H1 (cell line): Measurements from ENCODE around the gene PDGFB. TPM values are rescaled to one million over a fixed set of nuclear protein-coding genes. Genes with fewer than 3 reads are reported as not detected.
A peak's percentile ranks its signal among the peaks of the same experiment; 100 is the strongest.

ENCODE experiments used
- CTCF ChIA-PET: fragments of 300-600 bp; sonication (Branson Sonifier 250); formaldehyde crosslinking; loops from one replicate; lab custom pipeline; 2021; ENCODE audit not compliant: partially characterized antibody; lab: Charles Lee
- POLR2A ChIA-PET: fragments of 300-600 bp; sonication (Branson Sonifier 250); formaldehyde crosslinking; loops from one replicate; lab custom pipeline; 2021; ENCODE audit warnings: inconsistent platforms; ENCODE audit not compliant: partially characterized antibody; lab: Charles Lee
- DNase-seq, 2 experiments: peaks; one replicate each; pipeline versions ENCODE4 v3.0.0 to v3.0.0-alpha.2; 2010 to 2022; ENCODE audit warnings: low spot score in 2 of 2, low read depth in 1 of 2, mixed read lengths in 1 of 2
- FAIRE-seq: peaks from 2 replicates; lab custom pipeline; 2011; peaks lifted over from hg19 to GRCh38; lab: Jason Lieb, UNC
- H2AFZ ChIP-seq: 2 replicates; pipeline ENCODE4 v1.8.1; 2012; ENCODE audit warnings: low read length, inconsistent platforms
- H2AK5ac ChIP-seq: 2 replicates; pipeline ENCODE4 v1.6.1; 2013; ENCODE audit warnings: low read depth, low read length
- H2BK120ac ChIP-seq: replicated peaks from 2 replicates; pipeline ENCODE3; 2013; ENCODE audit warnings: low read depth, low read length, inconsistent platforms
- H2BK12ac ChIP-seq: 2 replicates; pipeline ENCODE4 v1.6.1; 2013; ENCODE audit warnings: low read depth, low read length
- H2BK15ac ChIP-seq: 2 replicates; pipeline ENCODE4 v1.6.1; 2013; ENCODE audit warnings: low read length
- H2BK20ac ChIP-seq: 2 replicates; pipeline ENCODE4 v1.6.1; 2013; ENCODE audit warnings: low read length
- H2BK5ac ChIP-seq: 2 replicates; pipeline ENCODE4 v1.6.1; 2013; ENCODE audit warnings: low read depth, low read length
- H3K14ac ChIP-seq: 2 replicates; pipeline ENCODE4 v1.6.1; 2013; ENCODE audit warnings: inconsistent platforms; ENCODE audit not compliant: insufficient read length
- H3K18ac ChIP-seq: 2 replicates; pipeline ENCODE4 v1.6.1; 2013; ENCODE audit warnings: low read length; ENCODE audit errors: extremely low read depth
- H3K23ac ChIP-seq: 2 replicates; pipeline ENCODE4 v1.6.1; 2013; ENCODE audit warnings: inconsistent platforms; ENCODE audit not compliant: insufficient read length
- H3K23me2 ChIP-seq: 2 replicates; pipeline ENCODE4 v1.6.1; 2013; ENCODE audit warnings: low read depth, low read length
- H3K27ac ChIP-seq: 2 replicates; pipeline ENCODE4 v1.6.1; 2011; ENCODE audit warnings: low read depth, low read length, inconsistent platforms
- H3K27me3 ChIP-seq, 4 experiments: replicated peaks in 1 of 4; 1 replicate in 1 of 4; 2 replicates in 3 of 4; pipeline versions ENCODE4 v1.6.1 to v1.8.1; 2011 to 2013; ENCODE audit warnings: low read length in 3 of 4, mild to moderate bottlenecking in 3 of 4, inconsistent platforms in 2 of 4, mixed read lengths in 2 of 4, moderate library complexity in 1 of 4; ENCODE audit not compliant: control insufficient read depth in 3 of 4, insufficient read depth in 3 of 4; ENCODE audit errors: extremely low read depth in 1 of 4
- H3K36me3 ChIP-seq, 4 experiments: 2 replicates each; pipeline versions ENCODE4 v1.6.1 to v1.8.1; 2011 to 2013; ENCODE audit warnings: mild to moderate bottlenecking in 4 of 4, low read length in 3 of 4, moderate library complexity in 2 of 4, control low read depth in 1 of 4, inconsistent platforms in 1 of 4; ENCODE audit not compliant: insufficient read depth in 4 of 4, control insufficient read depth in 2 of 4
- H3K4ac ChIP-seq: replicated peaks from 2 replicates; pipeline ENCODE3; 2013; ENCODE audit warnings: low read length, low read depth, mixed read lengths, inconsistent platforms; ENCODE audit not compliant: insufficient read length
- H3K4me1 ChIP-seq, 4 experiments: replicated peaks in 1 of 4; 1 replicate in 1 of 4; 2 replicates in 3 of 4; pipeline versions ENCODE4 v1.6.1 to v1.8.1; 2011 to 2013; ENCODE audit warnings: low read length in 3 of 4, inconsistent platforms in 2 of 4, mixed read lengths in 1 of 4; ENCODE audit not compliant: insufficient read depth in 4 of 4, control insufficient read depth in 3 of 4
- H3K4me2 ChIP-seq, 2 experiments: 2 replicates each; pipeline versions ENCODE4 v1.6.1 to v1.8.1; 2011 to 2013; ENCODE audit warnings: low read depth in 2 of 2, low read length in 2 of 2, control low read depth in 1 of 2, inconsistent platforms in 1 of 2, mild to moderate bottlenecking in 1 of 2; ENCODE audit not compliant: insufficient read depth in 1 of 2
- H3K4me3 ChIP-seq, 4 experiments: fragments of 200-600, 300-600 bp in 1 of 4; sonication (generic), shearing (Covaris generic), sonication (Bioruptor Twin) in 1 of 4; 2 replicates each; pipeline versions ENCODE4 v1.5.1 to v1.8.1; 2011 to 2016; ENCODE audit warnings: low read length in 4 of 4, low read depth in 3 of 4, control low read depth in 2 of 4, inconsistent platforms in 2 of 4, mild to moderate bottlenecking in 2 of 4, mixed read lengths in 1 of 4, moderate library complexity in 1 of 4; ENCODE audit not compliant: insufficient read depth in 2 of 4; ENCODE audit errors: extremely low read depth in 1 of 4
- H3K56ac ChIP-seq: replicated peaks from 2 replicates; pipeline ENCODE3; 2013; ENCODE audit warnings: low read depth, mild to moderate bottlenecking, mixed read lengths, low read length, inconsistent platforms; ENCODE audit not compliant: insufficient read length
- H3K79me1 ChIP-seq: 2 replicates; pipeline ENCODE4 v1.6.1; 2013; ENCODE audit warnings: low read depth, low read length, control low read depth
- H3K79me2 ChIP-seq, 2 experiments: 2 replicates each; pipeline versions ENCODE4 v1.6.1 to v1.8.1; 2012 to 2013; ENCODE audit warnings: low read length in 2 of 2, mild to moderate bottlenecking in 2 of 2, inconsistent platforms in 1 of 2; ENCODE audit not compliant: insufficient read depth in 2 of 2, control insufficient read depth in 1 of 2
- H3K9ac ChIP-seq, 4 experiments: replicated peaks in 1 of 4; 1 replicate in 1 of 4; 2 replicates in 3 of 4; pipeline versions ENCODE4 v1.6.1 to v1.8.1; 2011 to 2013; ENCODE audit warnings: low read depth in 3 of 4, low read length in 3 of 4, control low read depth in 2 of 4, mild to moderate bottlenecking in 2 of 4, moderate library complexity in 2 of 4, inconsistent platforms in 1 of 4; ENCODE audit errors: extremely low read depth in 1 of 4
- H3K9me3 ChIP-seq, 2 experiments: 2 replicates each; pipeline versions ENCODE4 v1.6.1 to v1.8.1; 2012 to 2013; ENCODE audit warnings: mild to moderate bottlenecking in 2 of 2, moderate library complexity in 2 of 2, control low read depth in 1 of 2, inconsistent platforms in 1 of 2, low read depth in 1 of 2, low read length in 1 of 2, mixed read lengths in 1 of 2; ENCODE audit not compliant: insufficient read depth in 2 of 2
- H4K20me1 ChIP-seq, 2 experiments: replicated peaks in 1 of 2; 2 replicates each; pipeline versions ENCODE3 to v1.8.1; 2011 to 2013; ENCODE audit warnings: inconsistent platforms in 2 of 2, low read length in 2 of 2, mild to moderate bottlenecking in 1 of 2; ENCODE audit not compliant: insufficient read depth in 2 of 2, control insufficient read depth in 1 of 2
- H4K5ac ChIP-seq: 2 replicates; pipeline ENCODE4 v1.6.1; 2013; ENCODE audit warnings: low read length, low read depth, mixed read lengths, inconsistent platforms; ENCODE audit not compliant: insufficient read length
- H4K8ac ChIP-seq: 2 replicates; pipeline ENCODE4 v1.8.0; 2013; ENCODE audit warnings: mild to moderate bottlenecking, moderate library complexity, low read length, inconsistent platforms; ENCODE audit not compliant: insufficient read depth; ENCODE audit errors: extremely low read depth
- H4K91ac ChIP-seq: replicated peaks from 2 replicates; pipeline ENCODE3; 2013; ENCODE audit warnings: low read length, mixed read lengths, inconsistent platforms; ENCODE audit not compliant: insufficient read length
- KDM1A ChIP-seq: fragments of 200-600, 300-600 bp; sonication (generic); IDR thresholded peaks from 2 replicates; pipeline ENCODE4 v1.7.1; 2016; ENCODE audit warnings: mild to moderate bottlenecking, low read length, borderline replicate concordance
- POLR2AphosphoS5 ChIP-seq: IDR thresholded peaks from 2 replicates; pipeline ENCODE4 v1.6.1; 2011; ENCODE audit warnings: low read depth, low read length
- WGBS, 2 experiments: shearing (Covaris generic) in 1 of 2; methylation state at CpG; one replicate each; pipeline versions ENCODE4 v1.1.6 to v1.1.7; 2013 to 2015; ENCODE audit warnings: low lambda C conversion rate in 2 of 2, mixed read lengths in 2 of 2, inconsistent platforms in 1 of 2, low coverage in 1 of 2, missing lambda C conversion rate in 1 of 2; ENCODE audit not compliant: insufficient replicate concordance in 2 of 2, insufficient coverage in 1 of 2, insufficient read length in 1 of 2; ENCODE audit errors: extremely low coverage in 1 of 2, missing lambda C conversion rate in 1 of 2; 5-methylcytosine and 5-hydroxymethylcytosine counted together
- polyA plus RNA-seq, 7 experiments: library from polyadenylated mRNA; depleted of rRNA in 3 of 7; stranded (reverse) in 5 of 7; unstranded in 2 of 7; fragments of >200 nt in 5 of 7; fragments of 200-250 nt in 2 of 7; gene quantifications; 1 replicate in 5 of 7; 2 replicates in 1 of 7; 4 replicates in 1 of 7; pipeline versions ENCODE4 v1.2.1 to v1.2.3, GENCODE V29; 2011 to 2013; ENCODE audit warnings: missing spikeins in 2 of 7, mixed read lengths in 2 of 7
- total RNA-seq: library from RNA; stranded (reverse); fragmentation: NEBNext Ultra II Directional; extraction: Animal tissue kit (Norgen Biotek cat#: 25700); gene quantifications from 2 replicates; pipeline ENCODE4 v1.2.1, GENCODE V29; 2021

The PDGFB gene
- total and polyA plus RNA-seq, 2 of the 8 experiments (the other 6 are each of a cell fraction or from before 2014, with no cell fraction given), result 3.9 to 8.5 TPM

DNA sequence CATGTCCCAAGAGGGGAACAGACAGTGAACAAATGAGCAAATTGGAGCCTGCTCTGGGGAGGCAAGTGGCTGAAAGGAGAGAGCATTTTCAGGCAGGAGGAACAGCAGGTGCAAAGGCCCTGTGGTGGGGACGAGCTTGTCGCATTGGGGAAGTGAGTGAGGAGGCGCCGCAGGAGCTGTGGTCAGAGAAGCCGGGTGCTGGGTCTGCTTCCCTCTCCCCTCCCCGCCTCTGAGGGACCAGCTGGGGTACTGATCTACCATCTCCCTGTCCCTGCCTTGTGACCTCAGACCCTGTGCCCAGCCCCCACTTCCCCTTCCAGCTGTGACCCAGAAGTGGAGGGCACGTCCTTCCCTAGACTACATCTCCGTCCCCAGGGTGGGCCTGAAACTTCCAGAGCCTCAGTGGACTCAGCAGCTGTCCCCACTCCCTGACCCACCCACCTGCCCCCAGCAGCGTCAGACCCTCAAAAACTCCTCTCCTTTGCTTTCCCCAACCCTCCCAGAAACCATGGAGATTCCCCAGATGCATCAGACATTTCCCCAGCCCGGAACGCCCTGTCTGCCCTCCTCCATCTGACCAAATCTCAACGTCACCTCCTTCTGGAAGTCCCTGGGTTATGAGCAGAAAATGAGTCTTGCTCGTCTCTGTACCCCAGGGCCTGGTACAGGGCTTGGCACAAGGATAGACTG, 19.7 kb upstream of the PDGFB start:
- Histone ChIP-seq H3K4ac (no peak overlapping the region), H3K27ac (no peak overlapping the region), H3K9ac (no peak overlapping the region), H3K36me3 (no peaks in the 10 kb centered on the region), H3K4me1 (peaks cover 0 to 3% (median 0%) of the 10 kb centered on the region in 4 experiments; a peak in 1 of 7 replicates), H3K79me2 (no peaks in the 10 kb centered on the region), H3K4me3 (no peak overlapping the region), H2AK5ac (no peak overlapping the region), H2BK5ac (0 out of 2 replicates have a peak overlapping the region, but pooled peaks have one; percentile 18), H3K23ac (no peak overlapping the region), H4K8ac (peak overlapping the region; percentile 73; the same call in 1 of the 2 replicates), H3K23me2 (no peaks in the 10 kb centered on the region), H3K9me3 (peaks cover 3 to 4% of the 10 kb centered on the region in 2 experiments; a peak in 1 of 4 replicates), H4K20me1 (no peaks in the 10 kb centered on the region), H2AFZ (no peak overlapping the region), H4K91ac (no peak overlapping the region), H3K18ac (no peak overlapping the region), H2BK120ac (no peak overlapping the region), H3K4me2 (no peak overlapping the region), H2BK12ac (no peak overlapping the region), H3K14ac (no peak overlapping the region), H3K27me3 (no peaks in the 10 kb centered on the region; a peak in 1 of 7 replicates), H2BK15ac (no peak overlapping the region), H3K56ac (no peak overlapping the region), H2BK20ac (no peak overlapping the region), H3K79me1 (no peaks in the 10 kb centered on the region), H4K5ac (no peak overlapping the region)
- ChIA-PET CTCF (interaction anchor here (0.7 to 1.8 kb wide), 5 partner anchors 27 to 216 kb away, joined by 3 to 7 read pairs (median 5); no protein-coding TSS in a partner anchor), POLR2A (interaction anchor here (0.8 to 2.5 kb wide), 7 partner anchors 12 to 55 kb away, joined by 3 to 6 read pairs (median 5); partner anchors contain the start of gene RPL3)
- 81% methylated on average over 8 of the region's 13 CpGs; no CpG with 5 or more reads in 1 of the 2 experiments for WGBS, 2 experiments
- TF ChIP-seq POLR2AphosphoS5, result no peak
- TF ChIP-seq KDM1A, result peak; percentile 61; the same call in 1 of the 2 replicates
- no peak for FAIRE-seq
- DNase-seq, result no peak
